Large intestine (tissue), 3 donors: ENCODE results near the gene HAUS1. TPM values are rescaled to one million over a fixed set of nuclear protein-coding genes. Genes with fewer than 3 reads are reported as not detected.
A peak's percentile ranks its signal among the peaks of the same experiment; 100 is the strongest.
"Not testable (repeated sequence)": the region's sequence is repeated elsewhere in the genome, so short reads cannot be mapped to it uniquely, and the experiment has no call there.

ENCODE experiments used
- DNase-seq, 2 donors: peaks; one replicate each; pipeline versions ENCODE4 v3.0.0 to v3.0.0-alpha.2; 2013
- H3K27ac ChIP-seq: one replicate; pipeline ENCODE4 v1.5.1; 2013; ENCODE audit warnings: low read length
- H3K27me3 ChIP-seq: 2 replicates; pipeline ENCODE4 v1.6.1; 2013; ENCODE audit warnings: low read length; ENCODE audit not compliant: control insufficient read depth, insufficient read depth
- H3K36me3 ChIP-seq: 2 replicates; pipeline ENCODE4 v1.6.1; 2013; ENCODE audit warnings: low read length; ENCODE audit not compliant: control insufficient read depth, insufficient read depth
- H3K4me1 ChIP-seq: one replicate; pipeline ENCODE4 v1.6.1; 2013; ENCODE audit warnings: low read length; ENCODE audit not compliant: control insufficient read depth, insufficient read depth
- H3K4me3 ChIP-seq: one replicate; pipeline ENCODE4 v1.5.1; 2013; ENCODE audit warnings: low read length
- H3K9me3 ChIP-seq: one replicate; pipeline ENCODE4 v1.6.1; 2013; ENCODE audit warnings: mild to moderate bottlenecking, low read depth, low read length, moderate library complexity; ENCODE audit not compliant: control insufficient read depth
- WGBS: methylation state at CpG from one replicate; pipeline ENCODE4 v1.1.5; 2013; ENCODE audit warnings: low lambda C conversion rate; ENCODE audit not compliant: insufficient coverage; 5-methylcytosine and 5-hydroxymethylcytosine counted together
- polyA plus RNA-seq: library from polyadenylated mRNA; unstranded; fragments of 120-200 nt; gene quantifications from one replicate; pipeline ENCODE4 v1.2.1, GENCODE V29; 2013

HAUS1 gene
- polyA plus RNA-seq, 1 donor: 28.6 TPM

DNA sequence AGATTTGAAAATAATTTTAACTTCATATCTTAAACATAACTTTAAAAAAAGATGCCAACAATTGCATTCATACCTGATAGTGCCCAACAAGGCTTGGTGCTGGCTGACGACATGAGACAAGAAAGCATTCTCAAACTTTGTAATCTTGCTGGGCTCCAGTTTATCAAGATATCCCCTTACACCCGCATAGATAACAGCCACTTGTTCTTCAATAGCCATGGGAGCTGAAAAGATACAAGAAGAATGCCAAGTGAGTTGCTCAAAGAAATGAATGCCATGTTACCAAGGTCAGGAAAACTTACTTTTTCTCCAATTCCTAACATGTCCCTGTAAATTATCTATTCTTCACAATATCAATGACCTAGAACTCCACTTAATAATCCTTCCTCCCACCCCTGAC, 19.8 kb upstream of the HAUS1 start:
- no CpG with 5 or more reads among the region's 2 CpGs for WGBS
- H3K9me3 ChIP-seq: no peaks in the 10 kb centered on the region
- H3K27ac ChIP-seq: no peak overlapping the region
- peaks cover 15% of the 10 kb centered on the region for H3K4me1 ChIP-seq
- DNase-seq: no peak
- no peak overlapping the region for H3K4me3 ChIP-seq
- peaks cover 73% of the 10 kb centered on the region for H3K36me3 ChIP-seq
- no peaks in the 10 kb centered on the region for H3K27me3 ChIP-seq

DNA sequence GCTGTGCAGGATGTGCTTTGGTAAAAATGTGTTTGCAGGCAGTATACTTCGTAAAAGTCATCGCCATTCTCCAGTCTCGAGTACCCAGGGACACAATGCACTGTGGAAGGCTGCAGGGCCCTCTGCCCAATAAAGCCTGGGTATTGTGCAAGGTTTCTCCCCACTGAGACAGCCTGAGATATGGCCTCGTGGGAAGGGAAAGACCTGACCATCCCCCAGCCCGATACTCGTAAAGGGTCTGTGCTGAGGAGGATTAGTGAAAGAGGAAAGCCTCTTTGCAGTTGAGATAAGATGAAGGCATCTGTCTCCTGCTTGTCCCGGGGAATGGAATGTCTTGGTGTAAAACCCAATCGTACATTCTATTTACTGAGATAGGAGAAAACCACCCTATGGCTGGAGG, 15.7 kb upstream of the HAUS1 start:
- 60% methylated on average over 1 of the region's 8 CpGs for WGBS
- H3K9me3 ChIP-seq, H3K4me1 ChIP-seq, H3K4me3 ChIP-seq, H3K27me3 ChIP-seq: not testable (repeated sequence)
- Histone ChIP-seq H3K27ac (peak overlapping the region; percentile 51), H3K36me3 (peaks cover 82% of the 10 kb centered on the region)
- peak; percentile 48 to 73 for DNase-seq

DNA sequence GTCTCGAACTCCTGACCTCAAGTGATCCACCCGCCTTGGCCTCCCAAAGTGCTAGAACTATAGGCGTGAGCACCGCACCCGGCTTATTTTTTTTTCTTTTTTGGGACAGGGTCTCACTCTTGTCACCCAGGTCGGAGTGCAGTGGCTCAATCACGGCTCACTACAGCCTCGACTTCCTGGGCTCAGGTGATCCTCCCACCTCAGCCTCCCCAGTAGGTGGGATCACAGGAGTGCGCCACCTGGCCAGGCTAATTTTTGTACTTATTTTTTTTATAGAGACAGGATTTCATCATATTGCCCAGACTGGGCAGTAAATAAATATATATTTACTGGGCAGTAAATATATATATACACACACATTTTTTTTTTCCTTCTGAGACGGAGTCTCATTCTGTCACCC, 8.7 kb upstream of the HAUS1 start:
- no peaks in the 10 kb centered on the region for H3K4me1 ChIP-seq
- H3K27ac ChIP-seq: no peak overlapping the region
- no peak overlapping the region for H3K4me3 ChIP-seq
- peaks cover 32% of the 10 kb centered on the region for H3K36me3 ChIP-seq
- WGBS: 100% methylated on average over 1 of the region's 10 CpGs
- no peak for DNase-seq
- H3K9me3 ChIP-seq: no peaks in the 10 kb centered on the region
- no peaks in the 10 kb centered on the region for H3K27me3 ChIP-seq

DNA sequence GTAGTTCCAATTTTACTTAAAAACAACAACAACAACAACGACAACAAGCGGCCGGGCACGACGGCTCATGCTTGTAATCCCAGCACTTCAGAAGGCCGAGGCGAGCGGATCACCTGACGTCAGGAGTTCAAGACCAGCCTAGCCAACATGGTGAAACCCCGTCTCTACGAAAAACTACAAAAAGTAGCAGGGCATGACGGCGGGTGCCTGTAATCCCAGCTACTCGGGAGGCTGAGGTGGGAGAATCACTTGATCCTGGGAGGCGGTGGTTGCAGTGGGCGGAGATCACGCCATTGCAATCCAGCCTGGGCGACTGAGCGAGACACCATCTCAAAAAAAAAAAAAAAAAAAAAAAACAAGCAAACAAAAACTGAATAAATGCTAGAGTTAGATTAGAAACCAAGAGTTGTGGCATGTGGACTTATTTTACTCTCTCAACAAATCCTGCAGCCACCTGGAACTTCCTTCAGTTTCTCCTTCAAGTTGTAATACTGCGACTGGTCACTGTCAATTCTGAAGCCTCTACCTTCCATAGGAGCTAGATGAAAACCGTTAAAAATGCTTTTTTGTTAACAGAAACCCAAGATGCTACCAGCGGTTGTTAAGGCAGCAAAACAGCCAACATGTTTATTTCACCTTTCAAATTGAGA, 7.4 kb upstream of the HAUS1 start:
- Histone ChIP-seq H3K36me3 (peaks cover 25% of the 10 kb centered on the region), H3K4me1 (no peaks in the 10 kb centered on the region), H3K9me3 (no peaks in the 10 kb centered on the region), H3K27ac (peak overlapping the region; percentile 85), H3K27me3 (no peaks in the 10 kb centered on the region), H3K4me3 (peak overlapping the region; percentile 85)
- DNase-seq: peak in 1 of 2 donors; percentile 36
- 20% methylated on average over 3 of the region's 22 CpGs for WGBS

DNA sequence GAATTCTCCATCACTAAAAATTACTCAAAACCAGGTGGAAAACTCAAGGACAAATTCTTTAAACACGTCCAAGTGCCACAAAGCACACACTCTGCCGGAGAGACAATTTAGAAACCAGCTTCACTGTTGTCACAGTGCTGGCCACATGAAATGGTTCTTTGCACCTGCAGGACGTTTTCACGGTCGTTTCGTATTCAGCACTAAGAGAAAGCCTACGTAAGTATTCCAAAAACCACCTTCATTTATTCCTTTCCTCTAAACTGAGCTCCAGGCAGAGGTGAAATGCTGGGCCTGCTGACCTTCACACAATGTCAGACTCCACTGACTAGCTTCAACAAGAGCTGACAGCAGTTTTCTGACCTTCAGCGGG, 6.8 kb upstream of the HAUS1 start:
- H3K27ac ChIP-seq: peak overlapping the region; percentile 85
- WGBS: no CpG with 5 or more reads among the region's 8 CpGs
- no peaks in the 10 kb centered on the region for H3K9me3 ChIP-seq
- peaks cover 21% of the 10 kb centered on the region for H3K36me3 ChIP-seq
- H3K27me3 ChIP-seq: no peaks in the 10 kb centered on the region
- peak overlapping the region; percentile 85 for H3K4me3 ChIP-seq
- no peaks in the 10 kb centered on the region for H3K4me1 ChIP-seq
- DNase-seq: no peak

DNA sequence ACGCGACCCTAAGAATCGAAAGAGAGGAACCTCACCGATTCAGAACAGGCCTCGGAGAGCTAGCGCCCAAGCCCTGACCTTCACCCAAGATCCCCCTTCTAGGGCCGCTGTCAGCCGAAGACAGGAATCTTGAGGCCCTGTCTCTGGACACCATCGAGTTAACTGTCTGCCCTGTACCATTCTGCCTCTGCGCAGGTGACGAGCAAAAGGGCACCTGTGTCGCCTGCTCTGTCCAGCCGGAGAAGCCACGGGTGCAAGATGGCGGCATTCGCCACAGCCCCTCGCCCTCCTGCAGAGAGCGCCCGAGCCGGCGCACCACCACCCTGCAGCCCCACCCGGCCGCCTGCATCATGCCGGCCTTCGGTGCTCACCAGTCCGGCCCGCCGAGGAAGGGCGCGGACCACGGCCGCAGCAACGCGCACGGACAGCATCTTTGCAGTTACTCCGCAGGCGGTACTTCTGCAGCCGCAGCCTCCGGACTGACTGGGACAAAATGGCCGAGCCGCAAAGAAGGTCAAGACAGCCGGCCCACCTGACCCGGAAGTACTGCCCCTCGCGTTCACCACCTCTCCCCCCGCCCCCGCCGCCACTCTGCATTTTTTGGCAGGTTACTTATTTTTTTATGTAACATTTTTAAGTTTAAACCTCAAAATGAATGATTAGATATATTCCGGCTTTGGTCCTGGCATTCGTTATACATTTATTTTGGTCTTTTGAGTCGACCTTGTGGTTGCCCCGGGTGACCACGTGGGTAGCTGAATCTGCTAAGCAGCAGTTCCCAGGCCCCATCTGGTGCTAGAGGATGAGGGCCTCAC, 6.2 kb upstream of the HAUS1 start, which contains the start of gene ATP5F1A:
ATP5F1A (minus strand) TSS at position 496 of the 815 bp plus-strand sequence; CDS start at position 431, 65 bp downstream.
- H3K27ac ChIP-seq: peak within 1 kb of the TSS; percentile 85
- no peaks in the 10 kb centered on the region for H3K9me3 ChIP-seq
- peak within 1 kb of the TSS; percentile 85 for H3K4me3 ChIP-seq
- H3K4me1 ChIP-seq: no peaks in the 10 kb centered on the region
- peaks cover 17% of the 10 kb centered on the region for H3K36me3 ChIP-seq
- no peaks in the 10 kb centered on the region for H3K27me3 ChIP-seq
- WGBS: 0% methylated on average over 2 of the region's 53 CpGs
- peak; percentile 79 to 92 for DNase-seq

DNA sequence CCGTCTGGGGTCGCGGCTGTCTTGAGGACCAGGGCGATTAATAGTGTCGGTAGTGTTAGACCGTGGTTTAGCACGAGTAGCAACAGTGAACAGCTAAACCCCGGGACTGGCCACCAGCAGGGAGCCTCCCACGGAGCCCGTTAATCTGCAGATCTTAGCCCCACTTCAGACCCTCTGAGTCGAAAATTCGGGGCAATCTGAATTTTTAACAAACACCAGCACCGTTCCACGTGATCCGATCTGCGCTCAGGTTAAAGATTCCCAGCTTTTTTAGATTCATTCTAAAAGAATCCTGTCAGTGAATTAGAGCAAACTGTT, 5.6 kb upstream of the HAUS1 start:
- DNase-seq: no peak
- Histone ChIP-seq H3K4me3 (peak overlapping the region; percentile 85), H3K4me1 (no peaks in the 10 kb centered on the region), H3K27ac (peak overlapping the region; percentile 85), H3K9me3 (no peaks in the 10 kb centered on the region), H3K27me3 (no peaks in the 10 kb centered on the region), H3K36me3 (peaks cover 11% of the 10 kb centered on the region)
- no CpG with 5 or more reads among the region's 16 CpGs for WGBS

DNA sequence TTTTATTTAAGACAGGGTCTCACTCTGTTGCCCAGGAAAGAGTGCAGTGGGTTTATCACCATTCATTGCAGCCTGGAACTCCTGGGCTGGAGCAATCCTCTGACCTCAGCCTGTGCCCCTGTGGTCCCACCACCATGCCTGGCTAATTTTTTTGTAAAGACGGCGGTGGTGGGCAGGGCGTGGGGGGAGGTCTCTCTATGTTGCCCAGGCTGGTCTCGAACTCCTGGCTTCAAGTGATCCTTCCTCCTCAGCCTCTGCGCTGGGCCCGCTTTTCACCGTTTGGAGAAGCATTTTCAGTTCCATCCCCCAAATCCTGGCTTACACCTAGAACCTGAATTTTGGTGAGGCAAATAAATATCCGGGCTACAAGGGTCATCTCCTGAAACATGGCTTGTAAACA, 4.7 kb upstream of the HAUS1 start:
- Histone ChIP-seq H3K4me1 (no peaks in the 10 kb centered on the region), H3K9me3 (no peaks in the 10 kb centered on the region), H3K27ac (no peak overlapping the region), H3K4me3 (no peak overlapping the region), H3K36me3 (peaks cover 5% of the 10 kb centered on the region), H3K27me3 (no peaks in the 10 kb centered on the region)
- DNase-seq: no peak
- no CpG with 5 or more reads among the region's 8 CpGs for WGBS

DNA sequence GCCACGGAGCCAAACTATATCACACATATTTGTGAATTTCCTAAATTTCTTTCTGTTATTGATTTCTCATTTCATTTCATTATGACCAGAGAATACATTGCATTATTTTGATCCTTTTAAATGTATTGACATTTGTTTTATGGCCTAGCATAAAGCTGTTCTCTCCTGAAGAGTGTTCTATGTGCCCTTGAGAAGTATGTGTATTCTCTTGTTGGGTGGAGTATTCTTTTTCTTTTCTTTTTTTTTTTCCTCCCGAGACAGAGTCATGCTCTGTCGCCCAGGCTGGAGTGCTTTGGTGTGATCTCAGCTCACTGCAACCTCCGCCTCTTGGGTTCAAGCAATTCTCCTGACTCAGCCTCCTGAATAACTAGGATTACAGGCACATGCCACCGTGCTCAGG, 5.2 kb downstream of the HAUS1 start:
- 89% methylated on average over 3 of the region's 5 CpGs for WGBS
- peaks cover 10% of the 10 kb centered on the region for H3K36me3 ChIP-seq
- no peaks in the 10 kb centered on the region for H3K4me1 ChIP-seq
- H3K27ac ChIP-seq: no peak overlapping the region
- H3K9me3 ChIP-seq: no peaks in the 10 kb centered on the region
- no peaks in the 10 kb centered on the region for H3K27me3 ChIP-seq
- no peak for DNase-seq
- no peak overlapping the region for H3K4me3 ChIP-seq

DNA sequence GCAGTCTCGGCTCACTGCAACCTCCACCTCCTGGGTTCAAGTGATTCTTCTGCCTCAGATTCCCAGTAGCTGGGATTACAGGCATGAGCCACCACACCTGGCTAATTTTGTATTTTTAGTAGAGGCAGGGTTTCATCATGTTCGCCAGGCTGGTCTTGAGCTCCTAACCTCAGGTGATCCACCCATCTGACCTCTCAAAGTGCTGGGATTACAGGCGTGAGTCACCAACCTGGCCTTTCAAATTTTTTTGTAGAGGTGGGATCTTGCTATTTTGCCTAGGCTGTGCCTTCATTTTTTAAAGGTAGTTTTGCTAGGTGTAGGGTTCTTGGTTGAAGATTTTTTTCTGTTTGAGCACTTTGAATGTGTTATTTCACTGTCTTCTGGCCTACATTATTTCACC, 6.2 kb downstream of the HAUS1 start:
- DNase-seq: no peak
- Histone ChIP-seq H3K4me3 (no peak overlapping the region), H3K4me1 (no peaks in the 10 kb centered on the region), H3K27me3 (no peaks in the 10 kb centered on the region), H3K36me3 (peaks cover 16% of the 10 kb centered on the region), H3K9me3 (no peaks in the 10 kb centered on the region), H3K27ac (no peak overlapping the region)
- WGBS: no CpG with 5 or more reads among the region's 3 CpGs

DNA sequence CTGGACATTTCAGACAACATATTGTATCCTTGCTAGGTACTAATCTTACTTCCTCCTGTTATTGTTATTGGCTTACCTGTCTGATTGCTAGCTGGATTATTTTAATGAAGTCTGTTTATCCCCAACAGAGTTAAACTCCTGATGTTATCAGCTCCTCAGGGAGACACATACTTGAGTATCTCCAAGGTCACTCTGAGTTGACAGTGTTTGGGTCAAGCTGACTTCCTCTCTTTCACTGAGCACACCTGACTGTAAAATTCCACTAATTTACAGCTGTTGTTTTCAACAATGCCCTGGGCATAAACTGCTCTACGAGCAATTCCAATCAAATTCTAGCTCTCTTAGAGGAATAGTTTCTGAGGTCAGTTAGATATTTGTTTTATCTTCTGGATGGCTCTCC, 9.6 kb downstream of the HAUS1 start:
- no peaks in the 10 kb centered on the region for H3K9me3 ChIP-seq
- peaks cover 16% of the 10 kb centered on the region for H3K36me3 ChIP-seq
- WGBS: no CpG with 5 or more reads among the region's 1 CpG
- H3K4me1 ChIP-seq: no peaks in the 10 kb centered on the region
- DNase-seq: no peak
- H3K27ac ChIP-seq: no peak overlapping the region
- H3K27me3 ChIP-seq: no peaks in the 10 kb centered on the region
- no peak overlapping the region for H3K4me3 ChIP-seq
